ENCODE measurements around the gene CD58.

Gene CD58

DNA sequence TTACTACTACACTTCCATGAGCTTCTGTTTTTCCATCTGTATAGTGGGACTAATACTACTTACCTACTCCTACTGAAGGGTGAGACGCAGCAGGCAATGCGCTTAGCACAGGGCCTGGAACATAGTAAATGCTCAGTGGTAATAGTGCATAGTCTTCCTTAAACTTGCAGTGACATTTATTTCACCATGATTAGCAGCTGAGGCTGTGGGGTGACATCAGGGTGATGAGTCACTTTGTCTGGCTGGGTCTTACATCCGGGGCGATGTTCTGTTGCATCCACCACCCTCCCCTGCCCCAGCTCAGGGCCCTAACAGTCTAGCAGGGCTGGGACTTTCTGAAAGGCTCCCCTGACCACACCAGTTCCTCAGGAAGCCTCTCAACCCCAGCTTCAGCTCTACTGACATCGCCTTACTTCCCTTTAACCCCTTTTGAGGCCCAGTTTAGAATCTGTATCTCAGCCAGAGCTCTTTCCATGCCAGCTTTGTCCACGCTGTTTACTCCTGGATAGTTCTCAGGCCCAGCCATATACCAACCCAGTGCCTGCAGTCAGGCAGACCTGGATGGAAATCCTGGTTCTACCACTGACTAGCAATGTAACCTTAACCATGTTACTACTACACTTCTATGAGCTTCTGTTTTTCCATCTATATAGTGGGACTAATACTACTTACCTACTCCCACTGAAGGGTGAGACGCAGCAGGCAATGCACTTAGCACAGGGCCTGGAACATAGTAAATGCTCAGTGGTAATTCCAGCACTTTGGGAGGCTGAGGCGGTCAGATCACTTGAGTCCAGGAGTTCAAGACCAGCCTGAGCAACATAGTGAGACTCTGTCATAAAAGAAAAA lies 66.3 kb downstream of the CD58 start:
- peak; percentile 27 for ATAC-seq
- no peak for TF ChIP-seq ZNF8 (CRISPR knock-in tag; IDR thresholded peaks at IDR 0.05)
- TF ChIP-seq, protein P1, sequence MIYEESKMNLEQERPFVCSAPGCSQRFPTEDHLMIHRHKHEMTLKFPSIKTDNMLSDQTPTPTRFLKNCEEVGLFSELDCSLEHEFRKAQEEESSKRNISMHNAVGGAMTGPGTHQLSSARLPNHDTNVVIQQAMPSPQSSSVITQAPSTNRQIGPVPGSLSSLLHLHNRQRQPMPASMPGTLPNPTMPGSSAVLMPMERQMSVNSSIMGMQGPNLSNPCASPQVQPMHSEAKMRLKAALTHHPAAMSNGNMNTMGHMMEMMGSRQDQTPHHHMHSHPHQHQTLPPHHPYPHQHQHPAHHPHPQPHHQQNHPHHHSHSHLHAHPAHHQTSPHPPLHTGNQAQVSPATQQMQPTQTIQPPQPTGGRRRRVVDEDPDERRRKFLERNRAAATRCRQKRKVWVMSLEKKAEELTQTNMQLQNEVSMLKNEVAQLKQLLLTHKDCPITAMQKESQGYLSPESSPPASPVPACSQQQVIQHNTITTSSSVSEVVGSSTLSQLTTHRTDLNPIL (CRISPR knock-in tag; IDR thresholded peaks at IDR 0.05; ENCODE audit: low read depth): no peak
- TF ChIP-seq CSDC2 (CRISPR knock-in tag; IDR thresholded peaks at IDR 0.05): no peak

DNA sequence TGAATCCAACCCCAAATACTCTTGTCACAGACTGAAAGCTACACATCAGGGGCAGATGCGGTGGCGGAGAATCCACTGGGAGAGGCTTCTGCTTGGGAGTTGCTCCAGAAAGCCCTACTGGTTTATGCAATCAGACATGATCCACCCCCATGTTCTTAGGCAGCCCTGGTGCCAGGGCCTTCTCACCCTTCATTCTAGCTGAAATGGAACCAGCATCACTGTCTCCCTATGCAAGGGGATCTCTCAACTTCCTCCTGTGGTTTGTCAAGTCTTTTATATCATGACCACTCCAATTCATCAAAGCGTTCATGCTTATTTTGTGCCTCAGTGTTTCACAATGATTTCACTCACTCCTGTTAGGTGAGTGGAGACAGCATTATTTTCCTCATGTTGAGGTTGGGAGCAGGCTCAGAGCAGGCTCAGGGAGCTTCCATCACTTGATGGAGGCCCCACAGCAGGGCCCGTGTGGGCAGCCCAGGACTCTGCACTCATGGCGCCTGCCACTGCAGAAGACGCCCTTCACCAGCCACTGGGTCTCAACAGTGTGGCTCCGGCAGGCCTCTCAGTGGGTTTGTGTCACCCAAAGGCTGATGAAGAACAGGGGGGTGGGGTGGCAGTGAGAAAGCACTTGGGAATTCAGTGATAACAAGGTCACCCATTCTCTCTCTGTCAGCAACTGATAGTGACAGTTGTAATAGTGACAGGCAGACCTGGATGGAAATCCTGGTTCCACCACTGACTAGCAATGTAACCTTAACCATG lies 67.1 kb downstream of the CD58 start:
- no peak for TF ChIP-seq CSDC2 (CRISPR knock-in tag; IDR thresholded peaks at IDR 0.05)
- TF ChIP-seq ZFP30 (CRISPR knock-in tag; IDR thresholded peaks at IDR 0.05): no peak
- TF ChIP-seq RARB (CRISPR knock-in tag; IDR thresholded peaks at IDR 0.05): no peak
- TF ChIP-seq, protein P1 (CRISPR knock-in tag; IDR thresholded peaks at IDR 0.05; ENCODE audit: low read depth): no peak
- no peak for TF ChIP-seq ZC3H10 (CRISPR knock-in tag; IDR thresholded peaks at IDR 0.05)
- TF ChIP-seq, protein P2, sequence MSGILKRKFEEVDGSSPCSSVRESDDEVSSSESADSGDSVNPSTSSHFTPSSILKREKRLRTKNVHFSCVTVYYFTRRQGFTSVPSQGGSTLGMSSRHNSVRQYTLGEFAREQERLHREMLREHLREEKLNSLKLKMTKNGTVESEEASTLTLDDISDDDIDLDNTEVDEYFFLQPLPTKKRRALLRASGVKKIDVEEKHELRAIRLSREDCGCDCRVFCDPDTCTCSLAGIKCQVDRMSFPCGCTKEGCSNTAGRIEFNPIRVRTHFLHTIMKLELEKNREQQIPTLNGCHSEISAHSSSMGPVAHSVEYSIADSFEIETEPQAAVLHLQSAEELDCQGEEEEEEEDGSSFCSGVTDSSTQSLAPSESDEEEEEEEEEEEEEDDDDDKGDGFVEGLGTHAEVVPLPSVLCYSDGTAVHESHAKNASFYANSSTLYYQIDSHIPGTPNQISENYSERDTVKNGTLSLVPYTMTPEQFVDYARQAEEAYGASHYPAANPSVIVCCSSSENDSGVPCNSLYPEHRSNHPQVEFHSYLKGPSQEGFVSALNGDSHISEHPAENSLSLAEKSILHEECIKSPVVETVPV (CRISPR knock-in tag; IDR thresholded peaks at IDR 0.05): no peak
- TF ChIP-seq ESRRG (CRISPR knock-in tag; IDR thresholded peaks at IDR 0.05): no peak
- no peak for TF ChIP-seq ARNTL (CRISPR knock-in tag; IDR thresholded peaks at IDR 0.05; ENCODE audit: borderline replicate concordance, low read depth)
- TF ChIP-seq, protein P3, sequence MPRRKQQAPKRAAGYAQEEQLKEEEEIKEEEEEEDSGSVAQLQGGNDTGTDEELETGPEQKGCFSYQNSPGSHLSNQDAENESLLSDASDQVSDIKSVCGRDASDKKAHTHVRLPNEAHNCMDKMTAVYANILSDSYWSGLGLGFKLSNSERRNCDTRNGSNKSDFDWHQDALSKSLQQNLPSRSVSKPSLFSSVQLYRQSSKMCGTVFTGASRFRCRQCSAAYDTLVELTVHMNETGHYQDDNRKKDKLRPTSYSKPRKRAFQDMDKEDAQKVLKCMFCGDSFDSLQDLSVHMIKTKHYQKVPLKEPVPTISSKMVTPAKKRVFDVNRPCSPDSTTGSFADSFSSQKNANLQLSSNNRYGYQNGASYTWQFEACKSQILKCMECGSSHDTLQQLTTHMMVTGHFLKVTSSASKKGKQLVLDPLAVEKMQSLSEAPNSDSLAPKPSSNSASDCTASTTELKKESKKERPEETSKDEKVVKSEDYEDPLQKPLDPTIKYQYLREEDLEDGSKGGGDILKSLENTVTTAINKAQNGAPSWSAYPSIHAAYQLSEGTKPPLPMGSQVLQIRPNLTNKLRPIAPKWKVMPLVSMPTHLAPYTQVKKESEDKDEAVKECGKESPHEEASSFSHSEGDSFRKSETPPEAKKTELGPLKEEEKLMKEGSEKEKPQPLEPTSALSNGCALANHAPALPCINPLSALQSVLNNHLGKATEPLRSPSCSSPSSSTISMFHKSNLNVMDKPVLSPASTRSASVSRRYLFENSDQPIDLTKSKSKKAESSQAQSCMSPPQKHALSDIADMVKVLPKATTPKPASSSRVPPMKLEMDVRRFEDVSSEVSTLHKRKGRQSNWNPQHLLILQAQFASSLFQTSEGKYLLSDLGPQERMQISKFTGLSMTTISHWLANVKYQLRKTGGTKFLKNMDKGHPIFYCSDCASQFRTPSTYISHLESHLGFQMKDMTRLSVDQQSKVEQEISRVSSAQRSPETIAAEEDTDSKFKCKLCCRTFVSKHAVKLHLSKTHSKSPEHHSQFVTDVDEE (CRISPR knock-in tag; IDR thresholded peaks at IDR 0.05): no peak
- no peak for ATAC-seq

DNA sequence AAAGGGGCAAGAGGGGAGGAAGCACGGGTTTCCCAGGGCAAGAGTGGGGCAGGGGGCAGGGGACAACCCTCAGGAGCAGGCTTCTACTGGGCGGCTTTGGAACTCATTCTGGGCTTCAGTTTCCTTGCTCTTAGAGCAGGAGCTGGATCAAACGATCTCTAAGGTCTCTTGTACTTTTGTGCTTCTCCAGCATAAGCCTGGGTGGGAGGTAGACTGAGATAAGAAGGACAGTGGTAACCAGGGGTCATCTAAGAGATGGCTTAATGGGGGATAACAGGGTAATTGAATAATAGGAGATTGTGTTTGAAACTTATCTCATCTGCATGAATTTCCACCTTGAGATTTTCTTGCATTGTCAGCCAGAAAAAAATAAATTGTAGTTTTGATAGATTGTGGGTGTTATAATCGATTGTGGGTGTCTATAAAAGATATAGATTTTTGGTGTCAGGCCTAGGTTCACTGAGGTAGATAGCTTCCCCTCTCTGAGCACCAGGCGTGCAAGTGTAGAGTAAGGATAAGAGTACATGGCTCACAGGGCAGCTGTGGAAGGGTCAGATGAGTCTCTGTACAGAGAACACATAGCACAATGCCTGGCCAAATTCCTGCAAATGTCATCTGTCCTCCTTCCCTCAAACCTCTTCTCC lies 68.0 kb downstream of the CD58 start:
- TF ChIP-seq ZNF70 (CRISPR knock-in tag; IDR thresholded peaks at IDR 0.05) (no peak), OSR1 (CRISPR knock-in tag; IDR thresholded peaks at IDR 0.05) (no peak), SNAI2 (CRISPR knock-in tag; IDR thresholded peaks at IDR 0.05) (no peak), ARNTL (CRISPR knock-in tag; IDR thresholded peaks at IDR 0.05; ENCODE audit: borderline replicate concordance, low read depth) (no peak), ZNF565 (CRISPR knock-in tag; conservative IDR thresholded peaks at IDR 0.05; ENCODE audit: low read depth) (no peak), ZC3H10 (CRISPR knock-in tag; IDR thresholded peaks at IDR 0.05) (no peak), ZNF8 (CRISPR knock-in tag; IDR thresholded peaks at IDR 0.05) (no peak), CSDC2 (CRISPR knock-in tag; IDR thresholded peaks at IDR 0.05) (no peak), ZFP30 (CRISPR knock-in tag; IDR thresholded peaks at IDR 0.05) (no peak), GLIS3 (CRISPR knock-in tag; IDR thresholded peaks at IDR 0.05) (no peak), PPARA (CRISPR knock-in tag; IDR thresholded peaks at IDR 0.05; ENCODE audit: borderline replicate concordance) (no peak)
- TF ChIP-seq, protein P2 (CRISPR knock-in tag; IDR thresholded peaks at IDR 0.05): no peak
- TF ChIP-seq, protein P4, sequence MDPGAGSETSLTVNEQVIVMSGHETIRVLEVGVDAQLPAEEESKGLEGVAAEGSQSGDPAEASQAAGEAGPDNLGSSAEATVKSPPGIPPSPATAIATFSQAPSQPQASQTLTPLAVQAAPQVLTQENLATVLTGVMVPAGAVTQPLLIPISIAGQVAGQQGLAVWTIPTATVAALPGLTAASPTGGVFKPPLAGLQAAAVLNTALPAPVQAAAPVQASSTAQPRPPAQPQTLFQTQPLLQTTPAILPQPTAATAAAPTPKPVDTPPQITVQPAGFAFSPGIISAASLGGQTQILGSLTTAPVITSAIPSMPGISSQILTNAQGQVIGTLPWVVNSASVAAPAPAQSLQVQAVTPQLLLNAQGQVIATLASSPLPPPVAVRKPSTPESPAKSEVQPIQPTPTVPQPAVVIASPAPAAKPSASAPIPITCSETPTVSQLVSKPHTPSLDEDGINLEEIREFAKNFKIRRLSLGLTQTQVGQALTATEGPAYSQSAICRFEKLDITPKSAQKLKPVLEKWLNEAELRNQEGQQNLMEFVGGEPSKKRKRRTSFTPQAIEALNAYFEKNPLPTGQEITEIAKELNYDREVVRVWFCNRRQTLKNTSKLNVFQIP (CRISPR knock-in tag; IDR thresholded peaks at IDR 0.05; ENCODE audit: borderline replicate concordance, low read depth): no peak
- ATAC-seq: no peak
